Suprapubic skin (tissue), 4 donors: ENCODE results near the gene SELENOI.

Experiments
- EP300 ChIP-seq: sonication (generic); formaldehyde crosslinking; IDR thresholded peaks from one replicate; pipeline ENCODE4 v1.6.1; 2017; ENCODE audit warnings: antibody characterized with exemption
- POLR2AphosphoS5 ChIP-seq, 3 donors: sonication (generic); formaldehyde crosslinking; IDR thresholded peaks; one replicate each; pipeline ENCODE4 v1.6.1; 2017; ENCODE audit warnings: antibody characterized with exemption in 3 of 3
- TF ChIP-seq, protein P1 (sequence below), 2 donors: fragments of 200-600 bp in 1 of 2; fragments of 450-650 bp in 1 of 2; sonication (generic) in 1 of 2; IDR thresholded peaks; one replicate each; pipeline ENCODE4 v1.5.1; 2016 to 2019; ENCODE audit warnings: antibody characterized with exemption in 2 of 2, mild to moderate bottlenecking in 1 of 2, moderate library complexity in 1 of 2

DNA sequence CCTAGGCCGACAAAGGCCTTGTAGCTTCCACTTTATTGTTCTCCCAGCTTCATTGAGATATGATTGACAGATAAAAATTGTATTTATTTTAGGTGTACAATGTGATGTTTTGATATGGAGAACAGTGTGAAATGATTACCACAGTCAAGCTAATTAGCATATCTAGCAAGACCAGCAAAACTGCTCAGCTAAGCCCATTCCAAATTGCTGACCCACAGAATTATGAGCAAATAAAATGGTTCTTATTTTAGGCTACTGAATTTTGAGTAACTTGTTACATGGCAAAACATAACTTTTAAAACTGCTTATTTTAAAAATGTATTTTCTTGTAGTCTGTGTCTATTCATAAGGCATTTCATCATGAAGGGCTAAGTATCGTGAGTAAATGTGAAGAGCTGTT lies 8.6 kb upstream of the SELENOI start:
- no peak for TF ChIP-seq EP300
- no peak for TF ChIP-seq POLR2AphosphoS5 (IDR thresholded peaks at IDR 0.05)
- TF ChIP-seq, protein P1, sequence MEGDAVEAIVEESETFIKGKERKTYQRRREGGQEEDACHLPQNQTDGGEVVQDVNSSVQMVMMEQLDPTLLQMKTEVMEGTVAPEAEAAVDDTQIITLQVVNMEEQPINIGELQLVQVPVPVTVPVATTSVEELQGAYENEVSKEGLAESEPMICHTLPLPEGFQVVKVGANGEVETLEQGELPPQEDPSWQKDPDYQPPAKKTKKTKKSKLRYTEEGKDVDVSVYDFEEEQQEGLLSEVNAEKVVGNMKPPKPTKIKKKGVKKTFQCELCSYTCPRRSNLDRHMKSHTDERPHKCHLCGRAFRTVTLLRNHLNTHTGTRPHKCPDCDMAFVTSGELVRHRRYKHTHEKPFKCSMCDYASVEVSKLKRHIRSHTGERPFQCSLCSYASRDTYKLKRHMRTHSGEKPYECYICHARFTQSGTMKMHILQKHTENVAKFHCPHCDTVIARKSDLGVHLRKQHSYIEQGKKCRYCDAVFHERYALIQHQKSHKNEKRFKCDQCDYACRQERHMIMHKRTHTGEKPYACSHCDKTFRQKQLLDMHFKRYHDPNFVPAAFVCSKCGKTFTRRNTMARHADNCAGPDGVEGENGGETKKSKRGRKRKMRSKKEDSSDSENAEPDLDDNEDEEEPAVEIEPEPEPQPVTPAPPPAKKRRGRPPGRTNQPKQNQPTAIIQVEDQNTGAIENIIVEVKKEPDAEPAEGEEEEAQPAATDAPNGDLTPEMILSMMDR (IDR thresholded peaks at IDR 0.05): no peak
